BLaER1 (cell line): ENCODE data around the gene MYLK3.
A peak's percentile ranks its signal among the peaks of the same experiment; 100 is the strongest.

Experiments used
- H3K27ac ChIP-seq: shearing (Covaris generic); formaldehyde crosslinking; 2 replicates; pipeline ENCODE4 v1.8.1; 2022
- H3K27me3 ChIP-seq: shearing (Covaris generic); formaldehyde crosslinking; 2 replicates; pipeline ENCODE4 v1.8.1; 2022
- H3K36me3 ChIP-seq: shearing (Covaris generic); formaldehyde crosslinking; 2 replicates; pipeline ENCODE4 v1.8.1; 2022
- H3K4me1 ChIP-seq: shearing (Covaris generic); formaldehyde crosslinking; 2 replicates; pipeline ENCODE4 v1.8.1; 2022
- H3K4me2 ChIP-seq: shearing (Covaris generic); formaldehyde crosslinking; 2 replicates; pipeline ENCODE4 v1.8.1; 2022
- H3K4me3 ChIP-seq: shearing (Covaris generic); formaldehyde crosslinking; 2 replicates; pipeline ENCODE4 v1.8.1; 2022
- H3K9ac ChIP-seq: shearing (Covaris generic); formaldehyde crosslinking; 2 replicates; pipeline ENCODE4 v1.8.1; 2022
- H3K9me3 ChIP-seq: shearing (Covaris generic); formaldehyde crosslinking; 2 replicates; pipeline ENCODE4 v1.8.1; 2022
- H4K20me1 ChIP-seq: shearing (Covaris generic); formaldehyde crosslinking; 2 replicates; pipeline ENCODE4 v1.8.1; 2022
- Cebpa-rat ChIP-seq: shearing (Covaris generic); IDR thresholded peaks from 2 replicates; pipeline ENCODE4 v1.8.1; 2022

MYLK3 gene

DNA sequence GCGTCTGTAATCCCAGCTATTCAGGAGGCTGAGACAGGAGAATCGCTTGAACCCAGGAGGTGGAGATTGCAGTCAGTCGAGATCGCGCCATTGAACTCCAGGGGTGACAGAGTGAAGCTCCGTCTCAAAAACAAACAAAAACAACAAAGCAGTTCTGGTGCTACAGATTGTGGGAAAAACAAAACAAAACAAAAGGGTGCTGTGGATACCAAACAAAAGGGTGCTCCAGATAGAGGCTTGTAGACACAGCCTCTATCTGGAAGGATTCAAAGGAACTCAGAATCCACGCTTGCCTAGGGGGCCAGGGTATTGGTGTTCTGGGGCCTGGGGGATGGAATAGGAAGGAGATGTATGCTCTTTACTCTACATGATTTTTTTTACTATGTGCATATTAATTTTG lies 2.5 kb downstream of the MYLK3 start:
- H3K4me1 ChIP-seq = peaks cover 69% of the 10 kb centered on the region

DNA sequence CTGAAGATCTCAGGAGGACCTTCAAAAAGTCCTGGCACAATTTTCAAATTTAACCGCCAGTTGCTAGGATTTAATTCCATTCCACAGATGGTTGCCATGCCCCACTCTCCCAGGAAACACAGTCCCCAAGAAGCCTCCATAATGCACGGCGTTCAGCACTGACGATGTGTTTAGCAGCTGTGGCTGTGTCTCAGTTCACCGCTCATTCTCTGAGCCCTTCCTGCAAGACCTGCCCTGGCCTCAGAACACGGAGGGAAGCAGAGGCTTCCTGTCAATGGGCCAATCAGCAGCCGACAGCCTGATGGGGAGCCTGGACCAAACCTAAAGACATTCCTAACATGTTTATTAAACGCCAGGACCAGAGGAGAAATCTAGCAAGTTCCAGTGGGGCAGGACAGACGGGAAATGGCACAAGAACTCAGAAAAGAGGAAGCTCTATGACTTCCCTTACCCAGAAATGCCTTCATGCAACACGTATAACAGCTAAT lies 4.9 kb downstream of the MYLK3 start:
- H4K20me1 ChIP-seq = no peaks in the 10 kb centered on the region
- TF ChIP-seq Cebpa-rat = no peak
- H3K36me3 ChIP-seq = no peaks in the 10 kb centered on the region
- peak overlapping the region; percentile 59 for H3K27ac ChIP-seq
- peak overlapping the region; percentile 8; the same call in 1 of the 2 replicates for H3K9ac ChIP-seq
- H3K4me2 ChIP-seq = peak overlapping the region; percentile 76
- peak overlapping the region; percentile 1; the same call in 1 of the 2 replicates for H3K4me3 ChIP-seq
- H3K9me3 ChIP-seq = no peaks in the 10 kb centered on the region
- no peaks in the 10 kb centered on the region for H3K27me3 ChIP-seq
- H3K4me1 ChIP-seq = peaks cover 50% of the 10 kb centered on the region

More for the DNA sequence above, 2.5 kb downstream of the MYLK3 start:
- no peaks in the 10 kb centered on the region for H3K36me3 ChIP-seq
- no peaks in the 10 kb centered on the region for H3K9me3 ChIP-seq
- H4K20me1 ChIP-seq = no peaks in the 10 kb centered on the region
- no peak overlapping the region for H3K27ac ChIP-seq
- H3K9ac ChIP-seq = no peak overlapping the region
- no peaks in the 10 kb centered on the region for H3K27me3 ChIP-seq
- no peak overlapping the region for H3K4me3 ChIP-seq
- no peak for TF ChIP-seq Cebpa-rat
- H3K4me2 ChIP-seq = peak overlapping the region; percentile 49

DNA sequence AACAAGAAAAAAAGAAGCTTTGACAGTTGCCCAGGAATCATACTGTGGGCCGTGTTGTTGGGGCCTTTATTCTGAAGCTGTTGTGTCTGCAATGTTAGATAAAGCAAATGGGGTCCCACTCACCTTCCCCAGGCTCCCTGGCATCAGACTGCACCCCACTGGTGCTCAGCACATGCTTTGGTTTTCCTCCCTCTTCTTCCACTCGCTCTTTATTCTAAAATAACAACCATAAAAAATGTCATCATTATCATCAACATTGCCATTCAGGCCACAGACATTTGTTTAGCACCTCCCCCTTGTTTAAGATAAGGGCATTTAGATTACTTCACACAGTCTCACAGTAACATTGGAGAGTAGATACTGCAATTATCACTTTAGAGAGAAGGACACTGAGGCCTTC lies 8.2 kb downstream of the MYLK3 start:
- Histone ChIP-seq H3K27me3 (no peaks in the 10 kb centered on the region), H3K27ac (no peak overlapping the region), H3K36me3 (no peaks in the 10 kb centered on the region), H4K20me1 (no peaks in the 10 kb centered on the region), H3K4me2 (no peak overlapping the region), H3K9ac (no peak overlapping the region), H3K4me1 (peaks cover 31% of the 10 kb centered on the region), H3K4me3 (no peak overlapping the region), H3K9me3 (no peaks in the 10 kb centered on the region)
- TF ChIP-seq Cebpa-rat = no peak

DNA sequence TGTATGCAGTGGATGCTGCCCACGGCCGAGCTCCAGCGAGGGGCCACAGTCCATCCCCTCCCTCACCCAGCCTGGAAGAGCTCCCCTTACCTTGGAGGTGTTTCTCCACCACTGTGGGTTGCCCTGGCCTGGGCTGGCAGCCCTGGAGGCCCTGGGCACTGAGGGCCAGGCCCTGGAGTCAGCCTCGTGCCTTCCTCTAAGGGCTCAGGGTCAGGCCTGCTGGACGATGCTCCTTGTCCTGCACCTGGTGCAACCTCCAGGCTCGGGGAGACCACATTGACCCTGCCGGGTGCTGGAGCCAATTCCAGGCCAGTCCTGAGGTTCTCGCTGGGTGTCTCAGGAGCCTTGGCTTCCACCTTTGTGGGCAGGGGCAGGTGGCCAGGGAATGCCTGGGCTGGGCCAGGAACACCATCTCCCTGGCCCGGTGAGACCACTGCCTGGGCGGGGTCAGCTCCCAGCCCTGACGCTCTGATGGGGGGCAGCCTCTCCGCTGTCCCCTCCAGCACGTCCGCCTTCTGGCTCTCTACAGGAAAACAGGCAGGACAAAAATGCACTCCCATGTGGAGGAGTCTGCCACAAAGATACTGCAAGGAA lies 10.4 kb downstream of the MYLK3 start:
- Histone ChIP-seq H3K9ac (no peak overlapping the region), H4K20me1 (no peaks in the 10 kb centered on the region), H3K9me3 (no peaks in the 10 kb centered on the region), H3K27ac (no peak overlapping the region), H3K4me1 (peaks cover 10% of the 10 kb centered on the region), H3K4me2 (no peak overlapping the region), H3K4me3 (no peak overlapping the region), H3K27me3 (no peaks in the 10 kb centered on the region), H3K36me3 (no peaks in the 10 kb centered on the region)
- TF ChIP-seq Cebpa-rat = no peak

DNA sequence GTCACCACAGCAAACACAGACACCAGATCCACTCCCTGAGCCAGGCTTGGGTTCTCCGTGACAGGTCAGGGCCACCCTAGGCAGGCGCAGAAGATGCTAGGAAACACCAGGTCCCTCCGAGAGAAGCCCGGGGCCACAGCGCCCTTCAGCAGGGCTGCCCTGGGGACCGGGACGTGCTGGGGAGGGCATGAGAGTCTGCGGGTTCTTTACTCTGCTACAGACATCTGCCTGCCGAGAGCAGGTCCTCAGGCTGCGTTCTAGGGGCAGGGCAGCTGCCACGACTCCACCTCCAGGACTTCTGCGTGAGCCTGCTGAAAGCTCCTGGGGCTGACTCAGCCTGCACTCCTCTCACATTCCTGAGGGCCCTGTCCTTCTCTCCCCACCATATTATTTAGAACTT lies 11.4 kb downstream of the MYLK3 start:
- no peaks in the 10 kb centered on the region for H4K20me1 ChIP-seq
- H3K4me1 ChIP-seq = peaks cover 14% of the 10 kb centered on the region
- no peak overlapping the region for H3K27ac ChIP-seq
- H3K27me3 ChIP-seq = no peaks in the 10 kb centered on the region
- H3K9ac ChIP-seq = no peak overlapping the region
- TF ChIP-seq Cebpa-rat = no peak
- H3K4me2 ChIP-seq = no peak overlapping the region
- H3K9me3 ChIP-seq = no peaks in the 10 kb centered on the region
- H3K4me3 ChIP-seq = no peak overlapping the region
- no peaks in the 10 kb centered on the region for H3K36me3 ChIP-seq

DNA sequence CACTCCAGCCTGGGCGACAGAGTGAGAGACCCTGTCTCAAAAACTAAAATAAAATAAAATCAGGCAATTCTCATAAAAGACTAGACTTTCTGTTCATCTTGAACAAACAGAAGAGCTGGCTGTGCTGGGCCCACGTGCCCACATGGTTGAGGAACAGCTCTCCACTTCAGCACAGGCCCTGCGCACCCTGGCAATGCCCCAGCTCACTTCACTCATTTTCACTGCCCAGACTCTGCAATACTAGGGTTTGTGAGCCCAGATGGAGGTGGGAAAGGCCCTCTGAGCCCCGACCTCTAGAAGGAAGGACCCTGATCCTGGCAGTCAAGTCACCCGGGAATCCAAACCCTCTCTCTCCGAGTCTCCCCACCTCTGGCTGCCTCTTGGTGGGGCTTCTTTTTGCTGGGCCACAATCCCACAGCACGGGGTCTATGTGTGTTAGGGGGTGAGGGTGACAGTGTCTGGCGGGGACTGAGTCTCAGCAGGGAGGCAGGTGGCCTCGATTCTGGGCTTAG lies 14.8 kb downstream of the MYLK3 start:
- Histone ChIP-seq H3K27me3 (no peaks in the 10 kb centered on the region), H3K4me1 (peaks cover 14% of the 10 kb centered on the region), H3K4me3 (no peak overlapping the region), H3K36me3 (no peaks in the 10 kb centered on the region), H4K20me1 (no peaks in the 10 kb centered on the region), H3K27ac (no peak overlapping the region), H3K4me2 (no peak overlapping the region), H3K9ac (no peak overlapping the region), H3K9me3 (no peaks in the 10 kb centered on the region)
- no peak for TF ChIP-seq Cebpa-rat

DNA sequence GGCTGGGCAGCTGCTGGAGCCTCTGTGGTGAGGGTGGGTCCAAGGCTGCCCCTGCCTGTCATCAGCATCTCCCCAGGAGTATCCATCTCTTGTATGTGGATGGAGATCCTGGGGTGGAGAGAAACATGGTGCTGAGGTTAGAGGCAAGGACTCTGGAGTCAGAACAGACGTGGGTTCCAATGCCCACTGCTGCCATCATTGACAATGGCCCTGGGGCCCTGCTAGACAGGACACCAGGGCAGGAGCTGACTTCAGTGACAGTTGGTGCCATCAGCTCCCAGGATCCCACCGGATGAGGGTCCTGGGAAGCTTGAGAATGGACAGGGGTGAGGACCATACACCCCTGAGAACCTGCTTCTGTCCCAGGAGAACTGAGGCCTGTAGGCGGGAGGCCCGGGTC lies 15.6 kb downstream of the MYLK3 start:
- Histone ChIP-seq H3K9me3 (no peaks in the 10 kb centered on the region), H3K27ac (peak overlapping the region; percentile 22; the same call in 1 of the 2 replicates), H3K4me1 (peaks cover 14% of the 10 kb centered on the region), H3K4me2 (peak overlapping the region; percentile 58), H3K27me3 (no peaks in the 10 kb centered on the region), H3K4me3 (no peak overlapping the region), H3K9ac (0 out of 2 replicates have a peak overlapping the region, but pooled peaks have one; percentile 24), H3K36me3 (no peaks in the 10 kb centered on the region), H4K20me1 (no peaks in the 10 kb centered on the region)
- TF ChIP-seq Cebpa-rat = no peak

DNA sequence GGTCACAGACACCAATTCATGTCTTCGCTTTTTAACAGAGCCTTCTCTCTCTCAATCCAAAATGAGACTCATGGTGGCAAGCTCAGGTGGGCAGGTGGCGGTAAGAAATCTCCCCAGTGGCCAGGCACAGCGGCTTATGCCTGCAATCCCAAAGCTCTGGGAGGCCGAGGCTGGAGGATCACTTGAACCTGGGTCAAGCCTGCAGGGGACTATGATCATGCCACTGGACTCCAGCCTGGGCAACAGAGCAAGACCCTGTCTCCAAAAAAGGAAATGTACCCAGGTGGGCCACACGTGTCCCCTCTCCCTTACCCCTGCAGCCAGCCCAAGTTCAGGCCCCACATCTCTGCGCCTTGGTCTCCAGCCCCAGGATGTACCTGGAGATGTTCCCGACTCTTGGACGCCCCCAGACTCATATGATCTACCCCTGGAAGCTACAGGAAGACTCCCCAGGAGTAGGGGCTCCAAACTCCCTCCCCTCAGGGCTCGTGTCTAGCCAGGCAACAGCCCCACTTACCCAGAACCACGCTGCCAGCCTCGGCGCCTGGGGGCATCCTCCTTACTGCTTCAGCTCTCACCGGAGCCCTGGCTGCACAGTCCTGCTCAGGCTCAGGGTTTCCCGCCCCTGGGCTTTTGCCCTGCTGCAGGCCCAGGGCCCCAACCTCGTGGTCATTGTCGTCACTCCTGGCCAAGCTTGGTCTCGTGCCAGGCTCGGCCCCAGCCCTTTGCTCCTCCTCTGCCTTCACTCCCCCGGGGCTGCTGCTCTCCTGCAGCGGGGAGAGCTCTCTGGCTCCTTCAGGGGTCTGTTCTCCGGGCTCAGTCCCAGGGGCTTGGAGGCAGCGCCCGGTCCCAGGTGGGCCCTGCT lies 16.2 kb downstream of the MYLK3 start:
- TF ChIP-seq Cebpa-rat = no peak
- H3K9ac ChIP-seq = 0 out of 2 replicates have a peak overlapping the region, but pooled peaks have one; percentile 24
- H3K4me2 ChIP-seq = peak overlapping the region; percentile 58
- no peaks in the 10 kb centered on the region for H4K20me1 ChIP-seq
- H3K4me3 ChIP-seq = no peak overlapping the region
- peak overlapping the region; percentile 22; the same call in 1 of the 2 replicates for H3K27ac ChIP-seq
- H3K36me3 ChIP-seq = no peaks in the 10 kb centered on the region
- peaks cover 14% of the 10 kb centered on the region for H3K4me1 ChIP-seq
- no peaks in the 10 kb centered on the region for H3K27me3 ChIP-seq
- no peaks in the 10 kb centered on the region for H3K9me3 ChIP-seq

DNA sequence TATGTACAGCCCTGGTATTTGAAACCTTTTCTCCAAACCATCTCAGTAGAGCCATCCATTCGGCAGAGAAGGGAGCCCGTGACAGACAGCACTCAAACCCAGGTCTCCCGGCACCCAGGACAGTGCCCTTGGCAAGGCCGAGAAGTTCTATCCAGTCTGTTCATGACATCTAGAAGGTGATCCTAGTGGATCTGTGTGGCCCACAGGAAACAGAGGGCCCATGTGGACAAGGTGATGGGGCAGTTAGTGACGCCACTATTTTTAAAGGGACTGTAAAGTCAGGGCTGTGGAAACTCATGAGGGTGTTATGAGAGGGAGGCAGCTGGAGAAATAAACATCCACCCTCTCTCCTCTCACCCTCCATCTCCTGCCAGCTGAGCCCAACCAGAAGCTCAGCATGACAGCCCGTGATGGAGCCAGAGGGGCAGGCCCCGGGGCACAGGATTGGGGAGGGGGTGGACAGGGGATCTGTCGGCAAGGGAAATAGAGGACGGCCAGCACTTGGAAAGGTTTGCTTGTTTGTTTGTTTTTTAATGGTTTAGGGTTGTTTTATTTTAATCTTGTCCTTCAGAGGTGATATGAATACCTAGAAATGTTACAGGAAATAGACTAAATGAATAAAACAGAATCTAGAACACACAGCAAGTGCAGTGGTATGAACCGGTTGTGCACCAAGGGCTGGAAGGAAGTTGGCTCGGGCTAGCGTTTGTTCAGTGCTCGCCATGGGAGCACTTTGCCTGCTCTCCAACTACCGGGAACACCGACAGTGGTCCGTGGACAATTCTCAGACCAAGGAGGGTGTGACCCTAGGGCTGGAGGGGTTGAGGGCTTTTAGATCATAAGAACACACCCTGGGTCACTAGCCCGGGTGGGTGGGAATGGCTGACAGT lies 17.1 kb downstream of the MYLK3 start:
- Histone ChIP-seq H3K27ac (no peak overlapping the region), H4K20me1 (no peaks in the 10 kb centered on the region), H3K9ac (no peak overlapping the region), H3K4me1 (peaks cover 10% of the 10 kb centered on the region), H3K27me3 (no peaks in the 10 kb centered on the region), H3K36me3 (no peaks in the 10 kb centered on the region), H3K4me2 (no peak overlapping the region), H3K9me3 (no peaks in the 10 kb centered on the region), H3K4me3 (no peak overlapping the region)
- TF ChIP-seq Cebpa-rat = no peak
